Lower lobe of right lung (tissue), 2 donors: ENCODE data around the gene SLIT3. TPM values are rescaled to one million over a fixed set of nuclear protein-coding genes. Genes with fewer than 3 reads are reported as not detected.

ENCODE experiments used
- ATAC-seq, 2 donors: fragments of 200-7000 bp; cut with Tn5 transposase; one replicate each; pipeline ENCODE4 v1.9.1; 2020 to 2022; ENCODE audit warnings: mild to moderate bottlenecking in 2 of 2, moderate library complexity in 2 of 2
- DNase-seq: peaks from one replicate; pipeline ENCODE4 v3.0.0-alpha.2; 2020
- H3K27ac ChIP-seq: fragments of 200-600 bp; one replicate; pipeline ENCODE4 v1.8.0; 2022
- H3K27me3 ChIP-seq: fragments of 200-600 bp; one replicate; pipeline ENCODE4 v1.8.0; 2022; ENCODE audit warnings: low read depth
- H3K36me3 ChIP-seq: fragments of 200-600 bp; one replicate; pipeline ENCODE4 v1.8.0; 2022; ENCODE audit warnings: mild to moderate bottlenecking
- H3K4me1 ChIP-seq: fragments of 200-600 bp; one replicate; pipeline ENCODE4 v1.8.0; 2022
- H3K4me3 ChIP-seq: fragments of 200-600 bp; one replicate; pipeline ENCODE4 v1.8.0; 2022; ENCODE audit warnings: mild to moderate bottlenecking
- H3K9me3 ChIP-seq: fragments of 200-600 bp; one replicate; pipeline ENCODE4 v1.8.0; 2022
- intact Hi-C: fragments of 100-400 bp; cut with DNase I; formaldehyde crosslinking; loops from one replicate; pipeline ENCODE4 v1.11.0; 2022
- total RNA-seq: library from RNA; stranded (reverse); fragmentation: NEBNext Ultra II Directional; extraction: Animal tissue kit (Norgen Biotek cat#: 25700); gene quantifications from one replicate; pipeline ENCODE4 v1.2.1, GENCODE V29; 2021
- TF ChIP-seq, protein P1 (sequence below): fragments of 200-600 bp; IDR thresholded peaks from one replicate; pipeline ENCODE4 v1.8.0; 2022; ENCODE audit warnings: antibody characterized with exemption, mild to moderate bottlenecking
- donor health status: DM: no; HTN: yes; CAD: no; lungs with severe emphysema.

The SLIT3 gene
- total RNA-seq, 1 donor from 2014 or later: 48.6 TPM

DNA sequence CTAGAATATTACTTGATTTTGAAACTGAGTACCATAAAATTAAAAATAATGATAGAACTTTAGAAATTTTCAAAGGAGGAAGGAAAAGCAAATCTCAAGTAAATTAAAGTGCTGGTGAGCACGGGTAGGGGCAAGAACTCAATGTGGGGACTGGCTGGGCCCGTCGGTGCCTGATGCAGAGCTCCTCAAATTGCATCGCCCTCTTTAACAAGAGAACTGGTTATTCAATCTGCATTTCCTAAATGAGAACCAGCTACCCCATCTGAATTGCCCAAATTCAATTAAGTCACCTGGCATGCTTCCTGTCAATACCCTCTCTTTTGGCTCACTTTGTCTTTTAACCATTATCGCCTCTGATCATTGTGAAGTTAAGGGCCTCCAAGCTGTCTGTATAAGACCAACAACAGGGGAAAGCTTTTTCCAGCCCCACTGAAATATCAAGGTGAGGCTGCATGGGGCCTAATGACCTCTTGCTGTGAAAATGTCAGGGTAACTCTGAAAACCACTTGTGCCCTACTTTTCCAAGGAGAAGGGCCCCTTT lies 316.7 kb downstream of the SLIT3 start:
- Histone ChIP-seq H3K4me1 (peaks cover 6% of the 10 kb centered on the region), H3K27me3 (peaks cover 13% of the 10 kb centered on the region), H3K4me3 (no peak overlapping the region), H3K27ac (no peak overlapping the region), H3K36me3 (no peaks in the 10 kb centered on the region), H3K9me3 (no peaks in the 10 kb centered on the region)
- TF ChIP-seq, protein P1, sequence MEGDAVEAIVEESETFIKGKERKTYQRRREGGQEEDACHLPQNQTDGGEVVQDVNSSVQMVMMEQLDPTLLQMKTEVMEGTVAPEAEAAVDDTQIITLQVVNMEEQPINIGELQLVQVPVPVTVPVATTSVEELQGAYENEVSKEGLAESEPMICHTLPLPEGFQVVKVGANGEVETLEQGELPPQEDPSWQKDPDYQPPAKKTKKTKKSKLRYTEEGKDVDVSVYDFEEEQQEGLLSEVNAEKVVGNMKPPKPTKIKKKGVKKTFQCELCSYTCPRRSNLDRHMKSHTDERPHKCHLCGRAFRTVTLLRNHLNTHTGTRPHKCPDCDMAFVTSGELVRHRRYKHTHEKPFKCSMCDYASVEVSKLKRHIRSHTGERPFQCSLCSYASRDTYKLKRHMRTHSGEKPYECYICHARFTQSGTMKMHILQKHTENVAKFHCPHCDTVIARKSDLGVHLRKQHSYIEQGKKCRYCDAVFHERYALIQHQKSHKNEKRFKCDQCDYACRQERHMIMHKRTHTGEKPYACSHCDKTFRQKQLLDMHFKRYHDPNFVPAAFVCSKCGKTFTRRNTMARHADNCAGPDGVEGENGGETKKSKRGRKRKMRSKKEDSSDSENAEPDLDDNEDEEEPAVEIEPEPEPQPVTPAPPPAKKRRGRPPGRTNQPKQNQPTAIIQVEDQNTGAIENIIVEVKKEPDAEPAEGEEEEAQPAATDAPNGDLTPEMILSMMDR: no peak
- DNase-seq (no peak), ATAC-seq (no peak)
- intact Hi-C loops: no loop called here

DNA sequence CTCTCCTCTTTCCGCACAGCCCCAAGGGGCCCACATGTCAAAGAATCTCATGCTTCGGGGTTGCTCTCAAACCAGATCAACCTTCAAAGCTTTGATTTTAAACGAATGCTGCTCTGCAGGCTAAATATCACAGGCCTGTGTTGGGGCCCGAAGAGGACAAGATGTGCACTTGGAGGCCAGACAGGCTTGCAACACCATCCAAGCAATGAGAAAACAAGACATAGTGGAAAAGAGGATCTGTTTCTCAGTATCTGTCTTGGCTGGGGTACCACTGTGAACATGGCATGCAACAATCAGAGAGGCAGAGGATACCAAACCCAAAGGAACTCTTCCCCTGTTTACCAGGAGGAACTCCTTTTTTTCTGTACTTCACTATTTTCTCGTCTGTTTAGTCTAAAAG lies 321.8 kb downstream of the SLIT3 start:
- H3K9me3 ChIP-seq: no peaks in the 10 kb centered on the region
- no peaks in the 10 kb centered on the region for H3K27me3 ChIP-seq
- TF ChIP-seq, protein P1: no peak
- DNase-seq: no peak
- no peaks in the 10 kb centered on the region for H3K36me3 ChIP-seq
- ATAC-seq: no peak
- H3K4me1 ChIP-seq: peaks cover 9% of the 10 kb centered on the region
- no peak overlapping the region for H3K4me3 ChIP-seq
- intact Hi-C loops: no loop called here
- no peak overlapping the region for H3K27ac ChIP-seq

DNA sequence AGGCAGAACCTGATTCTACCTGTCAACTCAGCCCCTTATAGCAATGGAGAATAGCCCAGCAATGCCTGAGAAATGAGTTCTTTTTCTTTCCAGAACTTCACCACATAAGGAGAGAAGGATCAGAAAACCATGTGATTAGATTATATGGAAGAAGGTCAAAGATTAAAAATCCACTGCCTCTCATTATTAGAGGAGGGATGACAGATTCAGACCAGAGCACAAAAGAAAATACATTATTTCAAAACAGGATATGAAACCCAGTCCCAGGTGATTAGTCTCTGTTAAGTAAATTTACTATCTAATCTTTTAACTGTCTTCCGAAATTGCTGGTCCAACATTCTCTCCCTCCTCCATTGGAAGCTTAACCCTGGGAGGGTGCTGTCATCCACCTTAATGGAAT lies 322.4 kb downstream of the SLIT3 start:
- TF ChIP-seq, protein P1: no peak
- H3K4me3 ChIP-seq: no peak overlapping the region
- no peak overlapping the region for H3K27ac ChIP-seq
- H3K9me3 ChIP-seq: no peaks in the 10 kb centered on the region
- DNase-seq (no peak), ATAC-seq (no peak)
- no peaks in the 10 kb centered on the region for H3K27me3 ChIP-seq
- intact Hi-C loops: no loop called here
- peaks cover 9% of the 10 kb centered on the region for H3K4me1 ChIP-seq
- no peaks in the 10 kb centered on the region for H3K36me3 ChIP-seq

DNA sequence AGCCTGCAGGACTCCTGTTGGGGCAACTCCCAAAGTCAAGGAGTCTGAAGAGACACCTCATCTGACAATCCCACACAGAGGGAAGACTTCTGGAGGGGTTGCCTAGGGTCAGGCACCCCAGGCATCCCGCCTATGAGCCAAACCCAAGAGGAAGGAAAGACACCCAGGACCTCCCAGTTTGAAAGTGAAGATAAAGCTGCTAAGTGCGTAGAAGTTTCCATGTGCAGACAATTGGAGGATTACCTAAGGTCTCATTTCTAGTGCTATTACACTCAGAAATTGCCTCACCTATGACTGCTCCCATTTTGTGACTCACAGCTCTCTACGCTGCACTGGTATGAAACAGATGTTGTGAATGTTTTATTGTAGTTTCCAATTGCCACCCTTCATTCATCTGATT lies 322.9 kb downstream of the SLIT3 start:
- peaks cover 9% of the 10 kb centered on the region for H3K4me1 ChIP-seq
- H3K36me3 ChIP-seq: no peaks in the 10 kb centered on the region
- ATAC-seq: no peak
- intact Hi-C loops: no loop called here
- TF ChIP-seq, protein P1: no peak
- no peak overlapping the region for H3K27ac ChIP-seq
- no peaks in the 10 kb centered on the region for H3K9me3 ChIP-seq
- DNase-seq: no peak
- no peaks in the 10 kb centered on the region for H3K27me3 ChIP-seq
- H3K4me3 ChIP-seq: no peak overlapping the region

DNA sequence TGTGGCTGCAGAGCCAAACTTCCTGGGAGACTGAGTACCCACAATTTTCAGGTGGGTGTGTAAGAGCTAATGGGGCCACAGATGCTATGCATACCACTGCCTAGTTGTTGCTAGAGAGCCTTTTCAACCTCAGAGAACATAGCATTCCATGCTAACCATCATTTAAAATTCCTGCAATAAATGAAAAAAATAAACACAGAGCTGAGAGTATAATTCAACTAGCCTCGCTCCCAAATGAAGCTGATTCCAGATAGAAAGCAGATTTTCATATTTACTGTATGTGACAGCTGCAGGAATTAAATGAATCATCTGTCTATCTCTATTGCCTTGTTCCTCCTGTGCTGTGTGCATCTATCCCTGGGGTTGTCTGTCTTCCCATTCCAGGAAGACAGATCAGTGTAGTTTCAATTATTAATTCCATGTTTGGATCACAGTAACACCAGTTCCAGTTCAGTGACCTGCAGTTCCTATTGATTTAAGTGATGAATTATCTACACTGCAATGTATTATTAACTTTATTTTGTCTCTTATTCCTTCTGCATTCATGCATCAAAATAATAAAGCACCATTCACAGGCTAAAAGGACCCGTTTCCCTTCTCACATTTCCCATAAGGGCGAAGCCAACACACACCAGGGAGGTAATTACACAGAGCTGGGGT lies 324.5 kb downstream of the SLIT3 start:
- H3K36me3 ChIP-seq: no peaks in the 10 kb centered on the region
- intact Hi-C loops: no loop called here
- H3K4me3 ChIP-seq: no peak overlapping the region
- H3K27me3 ChIP-seq: no peaks in the 10 kb centered on the region
- H3K27ac ChIP-seq: no peak overlapping the region
- peaks cover 9% of the 10 kb centered on the region for H3K4me1 ChIP-seq
- DNase-seq: no peak
- peak in 1 of 2 donors; percentile 20 for ATAC-seq
- no peaks in the 10 kb centered on the region for H3K9me3 ChIP-seq
- TF ChIP-seq, protein P1: no peak
